HG03108 (cell line): ENCODE data around the gene MYL10.
"Not testable (repeated sequence)": the region's sequence is repeated elsewhere in the genome, so short reads cannot be mapped to it uniquely, and the experiment has no call there.

Source experiments
- ATAC-seq: cut with Tn5 transposase; IDR thresholded peaks from one replicate; pipeline ENCODE4 v1.9.1; 2021; ENCODE audit warnings: moderate library complexity; ENCODE audit not compliant: unreplicated experiment

MYL10 gene

DNA sequence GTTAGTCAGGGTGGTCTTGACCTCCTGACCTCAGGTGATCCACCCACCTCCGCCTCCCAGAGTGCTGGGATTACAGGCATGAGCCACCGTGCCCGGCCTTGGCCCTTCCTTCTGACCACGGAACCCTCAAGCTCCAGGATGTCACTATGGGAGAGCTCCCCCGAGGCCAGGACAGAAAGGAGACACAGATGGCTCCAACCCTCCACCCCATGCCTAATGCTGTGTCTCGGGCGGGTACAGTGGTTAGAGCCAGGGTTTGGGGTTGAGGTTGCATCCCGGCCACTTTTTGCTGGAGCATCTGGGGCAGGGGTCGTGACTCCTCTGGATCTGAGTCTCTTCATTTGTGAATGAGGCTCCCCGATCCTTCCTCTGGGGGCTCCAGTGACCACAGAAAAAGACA lies 8.1 kb downstream of the MYL10 start:
- ATAC-seq: no peak

DNA sequence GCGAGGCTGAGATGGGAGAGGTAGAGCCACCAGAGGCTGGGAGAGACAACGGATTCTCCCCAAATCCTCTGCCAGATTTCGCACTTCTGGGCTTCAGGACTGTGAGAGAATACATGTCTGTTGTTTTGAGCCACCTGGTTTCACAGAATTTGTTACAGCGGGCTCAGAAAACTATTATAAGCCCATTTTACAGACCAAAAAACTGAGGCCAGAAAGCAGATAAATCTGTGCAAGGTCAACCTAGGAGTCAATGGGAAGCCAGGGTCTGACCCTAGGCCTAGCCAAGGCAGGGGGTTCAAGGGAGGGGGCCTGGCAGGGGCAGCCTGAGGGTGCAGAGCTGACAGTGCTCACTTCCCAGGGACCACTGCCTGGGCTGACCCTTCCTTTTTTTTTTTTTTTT lies 8.7 kb downstream of the MYL10 start:
- no peak for ATAC-seq

DNA sequence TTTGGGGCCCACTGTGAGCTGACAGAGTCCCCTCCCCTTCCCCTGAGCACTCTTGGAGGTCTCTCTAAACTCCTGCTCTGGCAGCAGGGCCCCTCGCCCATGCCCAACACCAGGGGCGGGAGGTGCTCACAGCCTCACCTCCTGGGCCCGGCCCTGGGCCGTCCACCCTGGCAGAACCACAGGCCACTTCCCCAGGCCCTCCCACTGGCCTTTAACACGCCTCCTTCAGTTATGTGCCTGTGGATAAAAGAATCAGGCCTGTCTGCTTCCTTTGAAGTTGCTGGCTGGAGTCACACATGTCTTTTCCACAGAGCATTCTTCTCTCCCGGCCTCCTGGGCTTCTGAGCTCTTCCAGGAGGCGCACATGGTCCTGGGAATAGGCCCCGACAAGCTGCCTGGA lies 10.2 kb downstream of the MYL10 start:
- no peak for ATAC-seq

DNA sequence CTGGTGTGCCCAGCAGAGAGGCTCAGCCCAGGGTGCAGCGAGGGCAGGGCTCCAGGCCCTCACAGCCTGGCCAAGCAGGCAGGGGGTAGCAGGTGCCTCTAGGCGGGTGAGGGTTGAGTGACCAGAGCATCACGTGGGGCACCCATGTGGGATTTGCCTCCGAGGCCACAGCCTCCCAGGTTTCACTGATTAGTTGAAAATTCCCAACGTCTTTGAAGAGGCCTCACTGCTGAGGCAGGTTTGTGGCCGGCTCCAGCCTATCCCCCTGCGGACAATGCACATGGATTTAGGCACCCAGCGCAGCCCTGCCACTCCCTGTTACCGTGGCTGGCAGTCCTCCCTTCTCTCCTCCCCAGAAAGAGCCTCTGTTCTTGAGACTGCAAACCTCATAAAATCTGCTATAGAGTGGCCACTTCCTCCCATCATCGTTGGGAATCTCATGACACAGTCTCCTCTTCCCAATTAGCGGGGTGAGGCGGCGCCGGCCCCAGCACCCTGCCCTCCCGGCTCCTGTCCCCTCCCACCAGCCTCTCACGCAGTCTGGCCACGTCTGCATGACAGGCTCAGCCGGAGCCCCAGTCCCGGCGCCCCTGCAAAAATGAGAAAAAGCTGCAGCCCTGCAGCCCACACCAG lies 10.8 kb downstream of the MYL10 start:
- ATAC-seq: no peak

DNA sequence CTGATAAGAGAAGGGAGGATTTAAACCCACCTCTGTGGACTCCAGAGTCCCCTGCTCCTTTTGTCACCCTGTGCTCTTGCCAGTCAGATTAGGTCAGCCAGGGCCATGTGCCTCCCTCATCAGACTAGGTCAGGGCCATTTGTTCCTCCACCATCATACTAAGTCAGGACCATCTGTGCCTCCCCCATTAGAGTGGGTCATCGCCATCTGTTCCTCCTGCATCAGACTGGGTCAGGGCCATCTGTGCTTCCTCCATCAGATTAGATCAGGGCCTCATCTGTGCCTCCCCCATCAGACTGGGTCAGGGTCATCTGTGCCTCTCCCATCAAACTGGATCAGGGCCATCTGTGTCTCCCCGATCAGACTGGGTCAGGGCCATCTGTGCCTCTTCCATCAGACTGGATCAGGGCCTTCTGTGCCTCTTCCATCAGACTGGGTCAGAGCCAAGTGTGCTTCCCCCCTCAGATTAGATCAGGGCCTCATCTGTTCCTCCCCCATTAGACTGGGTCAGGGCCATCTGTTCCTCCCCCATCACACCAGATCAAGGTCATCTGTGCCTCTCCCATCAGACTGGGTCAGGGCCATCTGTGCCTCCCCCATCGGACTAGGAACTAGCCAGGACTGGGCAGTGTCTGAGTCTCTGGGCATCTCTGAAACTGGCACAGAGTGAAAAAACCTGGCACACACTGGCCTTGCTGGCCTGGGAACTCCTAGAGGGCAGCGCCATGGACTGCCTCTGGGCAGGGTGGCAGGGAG lies 11.5 kb downstream of the MYL10 start:
- no peak for ATAC-seq

DNA sequence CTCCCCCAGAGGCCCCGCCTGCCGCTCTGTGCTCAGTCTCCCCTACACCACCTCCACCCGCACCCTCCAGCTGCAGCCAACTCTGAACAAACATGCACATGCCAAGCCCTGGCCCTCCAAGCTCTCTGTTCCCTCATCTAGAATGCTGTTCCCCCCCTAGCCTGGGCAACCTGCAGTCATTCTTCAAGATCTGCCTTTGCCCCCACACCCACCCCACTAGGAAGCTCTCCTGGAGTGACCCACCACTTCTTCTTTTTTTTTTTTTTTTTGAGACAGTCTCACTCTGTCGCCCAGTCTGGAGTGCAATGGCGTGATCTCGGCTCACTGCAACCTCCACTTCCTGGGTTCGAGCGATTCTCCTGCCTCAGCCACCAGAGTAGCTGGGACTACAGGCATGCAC lies 13.7 kb downstream of the MYL10 start:
- no peak for ATAC-seq

DNA sequence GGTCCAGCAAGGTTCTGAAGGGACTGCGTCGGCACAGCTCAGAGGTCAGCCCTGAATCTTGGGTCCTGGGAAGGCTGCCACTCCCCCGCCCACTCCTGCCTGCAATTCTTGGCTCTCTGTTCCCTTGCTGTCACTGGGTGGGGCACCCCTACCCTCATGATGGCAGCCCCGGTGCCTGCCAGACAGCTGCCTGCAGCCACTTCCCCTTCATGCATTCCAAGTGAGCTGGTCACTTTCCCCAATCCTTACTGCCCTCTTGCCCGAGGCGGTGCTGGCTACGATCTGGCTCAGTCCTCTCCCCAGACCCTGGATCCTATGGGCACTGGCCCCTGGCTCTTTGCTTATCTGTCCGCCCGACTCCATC lies 14.2 kb downstream of the MYL10 start:
- no peak for ATAC-seq

DNA sequence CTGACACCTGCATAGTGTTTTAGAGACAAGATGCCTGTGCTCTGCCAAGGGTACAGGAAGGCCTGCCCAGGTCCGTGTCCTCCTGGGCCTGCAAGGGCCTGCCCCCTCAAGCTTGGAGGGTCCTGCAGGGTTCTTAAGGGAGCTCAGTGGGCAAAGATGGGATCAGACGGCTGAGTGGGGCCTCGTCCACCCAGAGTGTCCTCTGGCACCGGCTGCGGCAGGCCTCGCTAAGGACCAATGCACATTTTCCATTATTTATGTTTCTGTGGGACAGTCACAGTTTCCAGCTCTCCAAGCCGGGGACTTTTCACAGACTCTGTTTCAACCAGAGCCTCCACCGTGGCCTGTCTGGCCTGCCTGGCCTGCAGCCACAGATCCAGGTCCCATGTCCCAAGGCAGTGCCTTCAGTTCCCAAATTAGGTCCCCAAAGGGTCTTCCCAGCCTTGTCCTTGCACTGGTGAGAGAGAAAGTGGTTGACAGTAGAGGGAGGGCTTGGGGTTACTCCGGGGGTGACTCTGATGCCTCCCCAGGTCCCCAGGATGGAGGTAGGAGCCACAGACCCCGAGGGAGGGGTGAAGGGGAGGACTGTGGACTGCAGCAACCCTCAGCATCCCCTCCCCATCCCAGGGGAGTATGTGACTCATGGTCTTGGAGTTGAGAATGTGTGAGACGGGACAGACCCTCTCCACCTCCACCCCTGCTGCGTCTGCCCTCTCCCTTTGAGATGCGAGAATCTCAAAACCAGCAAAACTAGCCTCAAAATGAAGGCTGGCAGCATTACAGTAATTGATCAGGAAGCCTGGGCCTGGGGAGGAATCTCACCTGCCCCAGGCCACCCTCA lies 14.8 kb downstream of the MYL10 start:
- ATAC-seq: no peak

DNA sequence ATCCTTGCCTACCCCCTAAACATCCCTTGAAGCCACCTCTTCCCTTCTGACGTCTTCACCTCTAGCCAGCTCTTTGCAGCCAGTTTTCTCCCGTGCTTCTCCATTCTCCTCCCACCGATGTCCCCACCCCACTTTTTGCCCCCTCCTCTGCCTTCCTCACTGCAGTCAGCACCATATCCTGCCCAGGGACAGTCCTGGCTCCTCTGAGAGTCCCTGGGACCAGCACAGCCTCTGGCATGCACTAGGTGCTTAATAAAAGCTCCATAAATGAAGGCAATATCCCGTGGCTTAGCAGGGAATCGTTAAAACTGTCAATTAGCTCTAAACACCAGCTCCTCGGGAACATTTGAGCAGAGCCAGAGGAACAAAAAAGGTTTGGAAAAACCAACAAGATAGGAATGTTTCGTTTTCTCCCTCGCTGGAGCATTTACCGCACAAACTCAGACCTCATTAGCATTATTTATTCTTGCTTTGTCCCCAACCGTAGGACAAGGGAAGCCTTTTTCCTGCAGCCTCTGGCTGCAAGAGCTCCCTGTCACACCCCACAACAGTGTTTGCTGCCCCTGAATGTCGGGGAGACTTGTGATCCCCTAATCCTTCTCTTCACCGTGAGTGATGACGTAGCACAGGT lies 16.1 kb downstream of the MYL10 start:
- ATAC-seq: no peak

DNA sequence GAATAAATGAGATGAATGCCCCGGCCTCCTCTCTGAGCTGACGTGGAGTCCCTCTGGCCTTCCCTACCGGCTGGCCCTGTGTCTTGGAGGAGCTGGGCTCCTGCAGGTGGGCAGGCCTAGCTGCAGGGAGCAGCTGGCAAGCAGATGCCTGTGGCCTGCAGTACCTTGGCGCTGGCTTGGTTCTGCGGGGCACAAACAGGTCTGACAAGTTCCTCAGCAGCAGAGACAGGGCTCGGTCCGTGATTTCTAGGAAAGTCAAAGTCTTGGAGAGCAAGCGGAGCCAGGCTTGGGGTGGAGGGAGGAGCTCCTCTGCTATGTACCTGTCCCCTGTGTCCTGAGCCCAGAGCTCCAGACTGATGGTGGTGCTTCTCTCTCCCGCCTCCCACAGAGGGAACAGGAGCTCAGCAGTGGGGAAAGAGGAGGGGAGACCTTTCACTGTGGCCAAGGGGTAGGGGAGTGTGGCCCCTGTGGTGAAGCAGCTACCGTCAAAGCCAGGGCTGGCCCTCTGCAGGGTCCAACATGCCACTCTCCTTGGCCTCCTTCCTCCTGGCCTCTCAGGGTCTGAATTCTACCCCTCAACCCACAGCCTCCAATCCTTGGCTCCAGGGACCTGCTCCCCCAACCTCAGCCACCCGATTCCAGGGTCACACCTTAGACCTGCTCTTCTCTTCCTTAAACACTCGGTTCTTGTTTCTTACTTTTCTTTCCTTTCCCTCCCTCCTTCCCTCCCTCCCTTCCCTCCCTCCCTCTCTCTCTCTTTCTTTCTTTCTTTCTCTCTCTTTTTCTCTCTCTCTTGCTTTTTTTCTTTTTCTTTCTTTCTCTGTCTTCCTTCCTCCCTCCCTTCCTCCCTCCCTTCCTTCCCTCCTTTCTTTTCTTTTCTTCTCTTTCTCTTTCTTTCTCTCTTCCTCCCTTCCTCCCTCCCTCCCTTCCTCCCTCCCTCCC lies 20.1 kb downstream of the MYL10 start:
- no peak for ATAC-seq

DNA sequence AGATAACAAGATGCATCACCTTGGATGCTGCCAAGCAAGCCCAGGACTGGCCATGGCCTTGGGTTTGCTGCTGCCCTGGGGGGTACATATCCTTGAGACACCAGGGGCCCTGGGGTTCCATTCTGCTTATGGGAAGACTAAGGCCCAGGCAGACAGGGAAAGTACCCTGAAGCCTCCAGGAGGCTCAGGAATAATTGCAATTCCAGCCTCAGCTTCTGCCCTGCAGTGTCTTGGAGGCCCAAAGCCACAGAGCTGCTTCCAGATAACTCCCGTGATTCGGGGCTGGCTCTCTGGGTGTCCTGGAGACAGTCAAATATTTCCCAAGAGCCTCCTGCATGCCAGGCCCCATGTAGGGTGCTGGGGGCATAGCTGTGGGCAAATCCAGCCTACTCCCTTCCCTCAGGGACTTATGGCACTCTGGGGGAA lies 22.6 kb downstream of the MYL10 start:
- ATAC-seq: no peak

DNA sequence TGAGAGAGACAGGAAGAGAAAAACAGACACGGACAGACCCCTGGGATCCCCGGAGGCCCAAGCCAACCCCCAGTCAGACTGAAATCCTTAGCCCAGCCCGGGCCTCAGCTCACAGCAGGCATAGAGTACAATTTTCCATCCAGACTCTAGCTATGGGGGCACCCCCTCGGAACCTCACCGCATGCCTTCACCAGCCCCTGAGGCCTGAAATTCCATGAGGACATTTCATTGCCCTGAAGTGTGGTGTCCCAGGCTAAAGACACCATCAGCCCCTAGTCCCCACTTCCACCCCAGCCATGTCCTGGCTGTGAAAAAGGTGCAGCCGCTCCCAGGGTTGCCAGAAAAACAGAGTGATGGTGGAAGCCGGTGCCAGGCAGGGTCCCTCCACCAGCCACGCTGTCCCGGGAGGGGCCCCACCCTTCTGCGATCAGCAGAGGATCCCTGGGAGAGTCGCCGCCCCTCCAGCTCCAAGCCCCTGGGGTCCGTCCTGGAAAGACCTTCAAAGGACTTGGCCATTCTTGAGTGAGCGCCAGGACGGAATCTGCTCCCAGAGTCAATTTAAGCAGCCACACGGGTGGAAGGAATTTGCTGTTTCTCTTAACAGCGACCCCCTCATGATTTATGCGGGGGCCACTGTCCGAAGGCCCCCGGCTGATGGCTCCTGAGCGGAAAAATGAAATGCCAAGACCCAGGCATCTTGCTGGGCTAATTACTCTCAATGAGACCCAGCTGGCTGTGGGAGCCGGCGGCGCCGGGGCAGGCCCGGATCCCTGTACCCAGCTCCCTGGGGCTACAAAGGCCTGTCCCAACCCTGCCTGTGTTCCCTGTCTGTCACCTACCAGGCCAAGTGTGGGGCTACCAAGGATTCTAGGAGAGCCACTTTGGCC lies 23.2 kb downstream of the MYL10 start:
- ATAC-seq: no peak

DNA sequence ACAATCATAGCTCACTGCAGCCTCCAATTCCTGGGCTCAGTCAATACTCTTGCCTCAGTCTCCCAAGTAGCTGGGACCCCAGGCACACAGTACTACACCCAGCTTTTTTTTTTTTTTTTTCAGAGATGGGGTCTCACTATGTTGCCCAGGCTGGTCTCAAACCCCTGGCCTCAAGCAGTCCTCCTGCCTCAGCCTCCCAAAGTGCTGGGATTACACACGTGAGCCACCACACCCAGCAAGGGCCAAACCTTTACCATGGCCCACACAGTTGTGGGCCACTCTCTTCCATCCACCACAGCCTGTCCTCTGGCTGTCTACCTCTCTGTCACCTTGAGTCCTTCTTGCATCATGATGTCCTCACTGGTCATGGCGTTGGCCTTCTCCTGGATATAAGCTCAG lies 24.2 kb downstream of the MYL10 start:
- ATAC-seq: not testable (repeated sequence)

DNA sequence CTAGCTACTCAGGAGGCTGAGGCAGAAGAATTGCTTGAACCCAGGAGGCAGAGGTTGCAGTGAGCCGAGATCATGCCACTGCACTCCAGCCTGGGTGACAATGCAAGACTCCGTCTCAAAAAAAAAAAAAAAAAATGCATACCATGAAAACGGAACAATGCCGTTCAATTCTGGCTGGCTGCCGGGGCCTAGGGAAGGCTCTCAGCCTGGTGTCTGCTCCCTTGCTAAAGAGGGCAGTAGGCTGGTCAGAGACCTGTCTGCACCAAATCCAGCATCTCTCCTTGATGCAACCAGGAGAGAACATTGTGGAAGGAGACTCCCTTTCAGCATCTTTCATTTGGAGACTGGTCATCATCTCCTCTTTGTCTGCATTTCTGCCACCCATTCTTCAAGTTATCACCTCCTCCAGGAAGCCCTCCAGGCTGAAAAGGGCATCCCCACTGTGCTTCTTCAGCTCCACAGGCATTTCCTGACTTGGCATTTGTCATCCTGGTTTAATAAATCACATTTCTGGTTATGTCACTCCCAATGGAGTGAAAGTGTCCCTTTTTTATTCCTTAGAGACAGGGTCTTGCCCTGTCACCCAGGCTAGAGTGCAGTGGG lies 24.7 kb downstream of the MYL10 start:
- ATAC-seq: no peak

DNA sequence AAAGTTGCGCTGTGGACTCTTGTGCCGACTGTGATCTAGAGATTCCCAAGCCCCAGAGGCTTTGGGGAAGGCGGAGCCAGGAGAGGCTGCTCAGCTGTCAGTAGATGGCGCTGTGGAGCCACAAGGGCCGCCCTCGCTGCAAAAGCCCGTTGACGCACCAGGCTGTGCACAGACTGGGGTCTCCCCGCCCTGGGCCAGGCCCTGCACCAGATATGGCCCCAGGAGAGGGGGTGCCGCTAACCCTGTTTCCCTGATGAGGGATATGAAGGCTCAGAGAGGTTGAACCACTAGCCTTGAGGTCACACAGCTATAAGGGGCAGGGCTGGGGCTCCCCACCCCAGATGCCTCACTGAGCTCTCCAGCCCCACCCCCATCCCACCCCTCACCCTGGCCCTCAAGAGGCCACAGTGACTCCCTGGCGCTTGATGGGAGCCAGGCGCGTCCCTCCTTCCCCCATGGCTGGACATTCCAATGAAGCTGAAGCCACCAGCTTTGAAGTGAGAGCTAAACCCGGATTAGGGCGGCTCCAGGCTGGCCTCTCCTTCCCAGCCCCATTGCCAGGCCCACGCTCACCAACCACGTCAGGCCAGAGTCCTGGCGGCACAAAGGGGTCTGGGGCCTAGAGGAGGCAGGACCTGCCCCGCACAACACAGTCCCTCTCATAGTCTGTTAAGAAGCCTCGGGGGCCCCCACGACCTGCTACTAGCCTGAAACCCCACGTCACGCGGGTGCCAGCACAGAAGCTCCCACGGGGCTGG lies 26.4 kb downstream of the MYL10 start:
- no peak for ATAC-seq

DNA sequence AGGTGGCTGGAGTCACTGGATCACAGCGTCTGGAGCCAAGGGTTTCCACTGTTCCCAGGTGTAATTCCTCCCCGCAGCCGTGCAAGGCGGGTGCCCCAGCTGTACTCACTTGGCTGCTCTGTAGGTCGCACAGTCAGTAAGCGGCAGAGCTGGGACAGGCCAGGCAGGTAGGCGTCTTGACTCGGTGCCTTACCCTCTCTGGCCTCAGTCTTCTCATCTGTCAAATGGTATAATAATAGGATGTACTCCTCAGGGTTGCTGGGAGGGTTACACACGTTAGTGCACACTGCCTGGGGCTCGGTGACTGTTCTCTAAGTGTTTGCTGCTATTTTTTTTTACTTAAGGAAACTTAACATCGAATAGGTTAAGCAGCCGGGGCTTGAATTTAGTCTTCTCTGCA lies 27.0 kb downstream of the MYL10 start:
- ATAC-seq: no peak

DNA sequence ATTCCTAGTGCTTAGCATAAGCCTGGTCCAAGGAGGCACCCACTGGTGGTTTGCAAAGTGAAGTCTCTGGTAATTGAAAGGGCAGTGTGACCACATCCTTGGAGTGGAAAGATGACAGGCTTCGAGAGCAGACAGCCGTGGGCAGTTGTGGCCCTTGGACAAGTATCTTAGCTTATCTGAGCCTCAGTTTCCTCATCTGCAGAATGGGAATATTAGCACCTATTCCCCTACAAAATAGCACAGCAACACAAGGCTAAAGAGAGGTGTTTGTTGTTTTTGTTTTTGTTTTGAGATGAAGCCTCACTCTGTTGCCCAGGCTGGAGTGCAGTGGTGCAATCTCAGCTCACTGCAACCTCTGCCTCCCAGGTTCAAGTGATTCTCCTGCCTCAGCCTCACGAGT lies 29.3 kb downstream of the MYL10 start:
- ATAC-seq: no peak
